IMR-90 (cell line): ENCODE measurements around the gene ATP1B1.

ENCODE experiments used
- CEBPB ChIP-seq: IDR thresholded peaks from 2 replicates; pipeline ENCODE4 v1.6.1; 2012; ENCODE audit warnings: low read depth, low read length, improper control_type of control experiment
- MAFK ChIP-seq: IDR thresholded peaks from 2 replicates; pipeline ENCODE4 v1.6.1; 2012; ENCODE audit warnings: low read depth, low read length, improper control_type of control experiment
- MAZ ChIP-seq: IDR thresholded peaks from 2 replicates; pipeline ENCODE4 v1.6.1; 2012; ENCODE audit warnings: low read depth, mild to moderate bottlenecking, low read length, improper control_type of control experiment, moderate library complexity, borderline replicate concordance
- POLR2A ChIP-seq: IDR thresholded peaks from 2 replicates; pipeline ENCODE4 v1.6.1; 2012; ENCODE audit warnings: mild to moderate bottlenecking, low read depth, low read length
- SMC3 ChIP-seq: fragments of 150-350 bp; IDR thresholded peaks from 2 replicates; pipeline ENCODE4 v1.6.1; 2016; ENCODE audit warnings: low read depth, mild to moderate bottlenecking, antibody characterized with exemption, low read length, moderate library complexity
- USF2 ChIP-seq: fragments of 150-350 bp; IDR thresholded peaks from 2 replicates; pipeline ENCODE4 v1.6.1; 2017; ENCODE audit warnings: mild to moderate bottlenecking, antibody characterized with exemption, low read length, low read depth
- TF ChIP-seq, protein P1 (sequence below): conservative IDR thresholded peaks from 2 replicates; pipeline ENCODE4 v1.5.1; 2012; ENCODE audit warnings: mild to moderate bottlenecking, low read depth, low read length, improper control_type of control experiment

DNA sequence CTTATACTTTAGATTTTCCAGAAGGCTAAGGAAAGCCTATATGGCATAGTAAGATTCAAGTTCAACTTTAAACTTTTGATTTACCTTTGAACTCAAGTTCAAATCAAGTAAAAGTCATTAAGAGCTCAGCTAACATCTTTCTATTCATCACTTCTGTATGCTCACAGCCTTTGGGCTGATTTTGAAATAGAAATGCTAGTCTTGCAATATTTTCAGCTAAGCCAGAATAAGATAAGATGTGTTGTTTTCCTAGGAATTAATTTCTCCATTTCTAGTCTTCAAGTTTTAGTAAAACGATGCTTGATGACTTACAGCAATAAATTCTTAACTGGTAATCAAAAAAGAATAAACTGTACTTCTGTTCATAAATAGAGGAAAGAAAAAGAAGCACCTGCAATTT, 35.6 kb downstream of the ATP1B1 start:
- TF ChIP-seq, protein P1, sequence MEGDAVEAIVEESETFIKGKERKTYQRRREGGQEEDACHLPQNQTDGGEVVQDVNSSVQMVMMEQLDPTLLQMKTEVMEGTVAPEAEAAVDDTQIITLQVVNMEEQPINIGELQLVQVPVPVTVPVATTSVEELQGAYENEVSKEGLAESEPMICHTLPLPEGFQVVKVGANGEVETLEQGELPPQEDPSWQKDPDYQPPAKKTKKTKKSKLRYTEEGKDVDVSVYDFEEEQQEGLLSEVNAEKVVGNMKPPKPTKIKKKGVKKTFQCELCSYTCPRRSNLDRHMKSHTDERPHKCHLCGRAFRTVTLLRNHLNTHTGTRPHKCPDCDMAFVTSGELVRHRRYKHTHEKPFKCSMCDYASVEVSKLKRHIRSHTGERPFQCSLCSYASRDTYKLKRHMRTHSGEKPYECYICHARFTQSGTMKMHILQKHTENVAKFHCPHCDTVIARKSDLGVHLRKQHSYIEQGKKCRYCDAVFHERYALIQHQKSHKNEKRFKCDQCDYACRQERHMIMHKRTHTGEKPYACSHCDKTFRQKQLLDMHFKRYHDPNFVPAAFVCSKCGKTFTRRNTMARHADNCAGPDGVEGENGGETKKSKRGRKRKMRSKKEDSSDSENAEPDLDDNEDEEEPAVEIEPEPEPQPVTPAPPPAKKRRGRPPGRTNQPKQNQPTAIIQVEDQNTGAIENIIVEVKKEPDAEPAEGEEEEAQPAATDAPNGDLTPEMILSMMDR: no peak
- TF ChIP-seq CEBPB (no peak), SMC3 (no peak), MAFK (no peak), MAZ (no peak), POLR2A (no peak), USF2 (no peak)
